GM12878 (cell line): ENCODE results near the gene LCOR. TPM values are rescaled to one million over a fixed set of nuclear protein-coding genes. Genes with fewer than 3 reads are reported as not detected.

Experiments used
- ATAC-seq: fragments of 200-7000 bp; cut with Tn5 transposase; 3 replicates; pipeline ENCODE4 v1.9.1; 2020; ENCODE audit warnings: mild to moderate bottlenecking, moderate library complexity
- BruUV-seq: library from RNA; stranded (reverse); fragments of 400-500 nt; replicated peaks from 2 replicates; lab custom pipeline; 2021; lab: Mats Ljungman, UMichigan
- CTCF ChIA-PET: fragments of 300-600 bp; sonication (Branson Sonifier 250); formaldehyde crosslinking; extraction: SDS; loops from one replicate; lab custom pipeline; 2021; ENCODE audit warnings: inconsistent platforms; lab: Yijun Ruan, JAX
- POLR2A ChIA-PET: fragments of 350-600 bp; formaldehyde crosslinking; extraction: SDS; loops from one replicate; lab custom pipeline; 2021; ENCODE audit warnings: inconsistent platforms; lab: Charles Lee
- RAD21 ChIA-PET: fragments of 300-600 bp; sonication (Branson Sonifier 250); formaldehyde crosslinking; loops from one replicate; lab custom pipeline; 2023; ENCODE audit warnings: antibody characterized with exemption; ENCODE audit not compliant: unreplicated experiment; lab: Charles Lee
- SMC1A ChIA-PET: fragments of 300-600 bp; sonication (Branson Sonifier 250); formaldehyde crosslinking; loops from one replicate; lab custom pipeline; 2023; ENCODE audit not compliant: unreplicated experiment, uncharacterized antibody; lab: Charles Lee
- DNase-seq: peaks from one replicate; pipeline ENCODE4 v3.0.0-alpha.2; 2011; ENCODE audit warnings: low read depth, low spot score
- FAIRE-seq: peaks from 3 replicates; lab custom pipeline; 2011; peaks lifted over from hg19 to GRCh38; lab: Jason Lieb, UNC
- H2AFZ ChIP-seq: 2 replicates; pipeline ENCODE4 v1.6.0; 2011; ENCODE audit warnings: low read depth, low read length, control low read depth; ENCODE audit not compliant: control insufficient read depth
- H3K27ac ChIP-seq: 2 replicates; pipeline ENCODE4 v1.5.1; 2011; ENCODE audit warnings: control low read depth; ENCODE audit not compliant: control insufficient read depth, insufficient read depth
- H3K27me3 ChIP-seq, 2 experiments: replicated peaks in 1 of 2; 2 replicates each; pipeline versions ENCODE4 v1.6.0 to v1.6.1; 2011; ENCODE audit warnings: low read length in 1 of 2; ENCODE audit not compliant: control insufficient read depth in 2 of 2, insufficient read depth in 2 of 2
- H3K36me3 ChIP-seq, 2 experiments: 2 replicates each; pipeline ENCODE4 v1.5.1; 2011; ENCODE audit warnings: low read length in 1 of 2; ENCODE audit not compliant: control insufficient read depth in 2 of 2, insufficient read depth in 2 of 2
- H3K4me1 ChIP-seq: 2 replicates; pipeline ENCODE4 v1.6.1; 2011; ENCODE audit warnings: mild to moderate bottlenecking, low read length, moderate library complexity, mixed read lengths; ENCODE audit not compliant: control insufficient read depth, insufficient read depth
- H3K4me2 ChIP-seq: 2 replicates; pipeline ENCODE4 v1.6.0; 2011; ENCODE audit warnings: control low read depth; ENCODE audit not compliant: control insufficient read depth, insufficient read depth
- H3K4me3 ChIP-seq: fragments of 200-600 bp; sonication (generic); 2 replicates; pipeline ENCODE4 v1.5.1; 2016
- H3K79me2 ChIP-seq: 2 replicates; pipeline ENCODE4 v1.6.0; 2011; ENCODE audit warnings: low read length; ENCODE audit not compliant: control insufficient read depth, insufficient read depth
- H3K9ac ChIP-seq: 2 replicates; pipeline ENCODE4 v1.8.0; 2011; ENCODE audit warnings: low read length, control low read depth, mixed read lengths; ENCODE audit not compliant: control insufficient read depth, insufficient read depth
- H3K9me3 ChIP-seq: replicated peaks from 3 replicates; pipeline ENCODE4 v1.5.1; 2011; ENCODE audit warnings: mild to moderate bottlenecking, low read length; ENCODE audit not compliant: control insufficient read depth, insufficient read depth
- H4K20me1 ChIP-seq: 2 replicates; pipeline ENCODE4 v1.6.0; 2011; ENCODE audit not compliant: control insufficient read depth, insufficient read depth
- CBX5 ChIP-seq: sonication (generic); IDR thresholded peaks from 2 replicates; pipeline ENCODE4 v1.6.1; 2016; ENCODE audit warnings: low read depth, moderate library complexity, mild to moderate bottlenecking, inconsistent platforms
- CREM ChIP-seq: IDR thresholded peaks from 2 replicates; pipeline ENCODE4 v1.6.1; 2014; ENCODE audit warnings: antibody characterized with exemption, low read depth
- EP300 ChIP-seq, 2 experiments: fragments of 150-350 bp in 1 of 2; IDR thresholded peaks; 2 replicates each; pipeline ENCODE4 v1.6.1; 2011 to 2012; ENCODE audit warnings: low read depth in 2 of 2, low read length in 2 of 2, borderline replicate concordance in 1 of 2, improper control_type of control experiment in 1 of 2, inconsistent platforms in 1 of 2; ENCODE audit not compliant: control insufficient read depth in 1 of 2
- HDGF ChIP-seq: fragments of 450-650 bp; IDR thresholded peaks from 2 replicates; pipeline ENCODE4 v1.6.1; 2016; ENCODE audit warnings: antibody characterized with exemption
- IKZF1 ChIP-seq: fragments of 450-650 bp; conservative IDR thresholded peaks from 2 replicates; pipeline ENCODE4 v1.6.1; 2017; ENCODE audit warnings: antibody characterized with exemption, mild to moderate bottlenecking
- IKZF2 ChIP-seq, 2 experiments: fragments of 450-650 bp; IDR thresholded peaks; 2 replicates each; pipeline ENCODE4 v1.6.1; 2017; ENCODE audit warnings: mild to moderate bottlenecking in 2 of 2, moderate library complexity in 2 of 2
- MYB ChIP-seq: fragments of 150-350 bp; IDR thresholded peaks from 2 replicates; pipeline ENCODE4 v1.6.1; 2014; ENCODE audit warnings: mild to moderate bottlenecking, low read depth, low read length, borderline replicate concordance
- NR2F1 ChIP-seq: fragments of 450-650 bp; conservative IDR thresholded peaks from 2 replicates; pipeline ENCODE4 v1.6.1; 2017; ENCODE audit warnings: mild to moderate bottlenecking
- RFX5 ChIP-seq: IDR thresholded peaks from 2 replicates; pipeline ENCODE4 v1.6.1; 2011; ENCODE audit warnings: low read depth, low read length, improper control_type of control experiment
- SMAD1 ChIP-seq: fragments of 450-650 bp; IDR thresholded peaks from 2 replicates; pipeline ENCODE4 v1.6.1; 2018; ENCODE audit warnings: mild to moderate bottlenecking, low read depth; ENCODE audit not compliant: partially characterized antibody
- SREBF2 ChIP-seq: IDR thresholded peaks from 2 replicates; pipeline ENCODE4 v1.6.1; 2012; ENCODE audit warnings: mild to moderate bottlenecking, low read length
- SRF ChIP-seq, 2 experiments: IDR thresholded peaks; 2 replicates each; pipeline ENCODE4 v1.6.1; 2011; ENCODE audit warnings: low read depth in 2 of 2, low read length in 2 of 2, mild to moderate bottlenecking in 1 of 2, moderate library complexity in 1 of 2
- WGBS: methylation state at CpG from one replicate; pipeline ENCODE4 v1.1.6; 2016; ENCODE audit warnings: low lambda C conversion rate; ENCODE audit not compliant: insufficient replicate concordance, insufficient coverage; ENCODE audit errors: missing lambda C conversion rate; 5-methylcytosine and 5-hydroxymethylcytosine counted together
- in situ Hi-C: fragments of 300-500 bp; cut with MboI; formaldehyde crosslinking; loops from 9 replicates; pipeline ENCODE4 v1.14.3; 2018; ENCODE audit warnings: mixed read lengths
- intact Hi-C: fragments of 100-400 bp; cut with micrococcal nuclease; formaldehyde crosslinking; loops from one replicate; pipeline ENCODE4 v1.14.2; 2022; ENCODE audit not compliant: unreplicated experiment
- polyA plus RNA-seq, 11 experiments: library from polyadenylated mRNA; depleted of rRNA in 4 of 11; unstranded in 6 of 11; stranded (reverse) in 5 of 11; fragments of >200 nt; fragmentation: Nextera tagmentation in 4 of 11; fragmentation: Illumina TruSeq in 1 of 11; extraction: Ambion mirVana in 4 of 11; extraction: Trizol in 1 of 11; gene quantifications; 1 replicate in 1 of 11; 2 replicates in 10 of 11; pipeline versions ENCODE4 v1.2.1 to v1.2.3, GENCODE V29; 2011 to 2016; ENCODE audit warnings: inconsistent platforms in 2 of 11, missing spikeins in 2 of 11, low read depth in 1 of 11
- total RNA-seq, 4 experiments: library from RNA; depleted of rRNA in 3 of 4; stranded (reverse); fragments of >200 nt in 3 of 4; fragmentation: Illumina TruSeq in 1 of 4; extraction: Trizol in 1 of 4; gene quantifications; 2 replicates each; pipeline versions ENCODE4 v1.2.1 to v1.2.3, GENCODE V29; 2013 to 2021
- TF ChIP-seq, protein P1 (sequence below), 3 experiments: IDR thresholded peaks in 2 of 3; conservative IDR thresholded peaks in 1 of 3; 2 replicates each; pipeline ENCODE4 v1.5.1; 2011; ENCODE audit warnings: low read depth in 3 of 3, low read length in 3 of 3, mild to moderate bottlenecking in 3 of 3, control low read depth in 2 of 3, moderate library complexity in 2 of 3, inconsistent platforms in 1 of 3, mixed read lengths in 1 of 3; ENCODE audit not compliant: control insufficient read depth in 2 of 3, insufficient read depth in 1 of 3; ENCODE audit errors: extremely low read depth in 1 of 3
- TF ChIP-seq, protein P2 (sequence below): IDR thresholded peaks from 2 replicates; pipeline ENCODE4 v1.6.1; 2011; ENCODE audit warnings: borderline replicate concordance, low read depth, mild to moderate bottlenecking, moderate library complexity, mixed read lengths, low read length; ENCODE audit not compliant: insufficient read depth; ENCODE audit errors: extremely low read length
- TF ChIP-seq, protein P3 (sequence below): fragments of 450-650 bp; IDR thresholded peaks from 2 replicates; pipeline ENCODE4 v1.6.1; 2016; ENCODE audit warnings: mild to moderate bottlenecking
- TF ChIP-seq, protein P4 (sequence below): fragments of 150-350 bp; IDR thresholded peaks from 2 replicates; pipeline ENCODE4 v1.6.1; 2016; ENCODE audit warnings: low read depth, low read length

LCOR gene
- total and polyA plus RNA-seq, 10 of the 15 experiments (the other 5 are each of a cell fraction or from before 2014, with no cell fraction given) = 1.6 to 22.0 (median 13.2) TPM

DNA sequence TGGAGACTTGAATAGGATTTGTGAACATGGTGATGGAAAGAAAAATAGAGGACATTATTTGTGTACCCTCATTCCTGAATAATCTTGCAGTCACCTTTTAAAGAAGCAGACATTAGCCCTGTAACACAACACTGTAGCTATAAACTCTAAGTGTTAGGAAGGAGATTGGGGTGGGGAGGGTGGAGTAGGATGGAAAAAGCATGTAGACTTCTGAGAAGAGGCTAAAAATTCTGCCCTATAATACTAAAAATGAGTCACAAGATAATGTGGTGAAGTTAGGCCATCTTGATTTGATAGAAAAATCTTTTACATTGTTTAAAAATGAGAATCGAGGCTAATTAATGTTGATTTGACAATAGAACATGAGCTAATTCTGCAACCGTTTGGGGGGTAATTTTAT is 128.8 kb downstream of the LCOR start (continued):
- TF ChIP-seq, protein P1, sequence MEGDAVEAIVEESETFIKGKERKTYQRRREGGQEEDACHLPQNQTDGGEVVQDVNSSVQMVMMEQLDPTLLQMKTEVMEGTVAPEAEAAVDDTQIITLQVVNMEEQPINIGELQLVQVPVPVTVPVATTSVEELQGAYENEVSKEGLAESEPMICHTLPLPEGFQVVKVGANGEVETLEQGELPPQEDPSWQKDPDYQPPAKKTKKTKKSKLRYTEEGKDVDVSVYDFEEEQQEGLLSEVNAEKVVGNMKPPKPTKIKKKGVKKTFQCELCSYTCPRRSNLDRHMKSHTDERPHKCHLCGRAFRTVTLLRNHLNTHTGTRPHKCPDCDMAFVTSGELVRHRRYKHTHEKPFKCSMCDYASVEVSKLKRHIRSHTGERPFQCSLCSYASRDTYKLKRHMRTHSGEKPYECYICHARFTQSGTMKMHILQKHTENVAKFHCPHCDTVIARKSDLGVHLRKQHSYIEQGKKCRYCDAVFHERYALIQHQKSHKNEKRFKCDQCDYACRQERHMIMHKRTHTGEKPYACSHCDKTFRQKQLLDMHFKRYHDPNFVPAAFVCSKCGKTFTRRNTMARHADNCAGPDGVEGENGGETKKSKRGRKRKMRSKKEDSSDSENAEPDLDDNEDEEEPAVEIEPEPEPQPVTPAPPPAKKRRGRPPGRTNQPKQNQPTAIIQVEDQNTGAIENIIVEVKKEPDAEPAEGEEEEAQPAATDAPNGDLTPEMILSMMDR (IDR thresholded peaks at IDR 0.05 in 2 of 3, conservative IDR thresholded peaks at IDR 0.05 in 1 of 3; ENCODE audit: control insufficient read depth in 2 of 3, extremely low read depth in 1 of 3, insufficient read depth in 1 of 3, low read depth in 3 of 3, low read length in 3 of 3) = no peak
- no peak for TF ChIP-seq IKZF2 (IDR thresholded peaks at IDR 0.05)
- TF ChIP-seq, all 136 proteins: peak for 0

DNA sequence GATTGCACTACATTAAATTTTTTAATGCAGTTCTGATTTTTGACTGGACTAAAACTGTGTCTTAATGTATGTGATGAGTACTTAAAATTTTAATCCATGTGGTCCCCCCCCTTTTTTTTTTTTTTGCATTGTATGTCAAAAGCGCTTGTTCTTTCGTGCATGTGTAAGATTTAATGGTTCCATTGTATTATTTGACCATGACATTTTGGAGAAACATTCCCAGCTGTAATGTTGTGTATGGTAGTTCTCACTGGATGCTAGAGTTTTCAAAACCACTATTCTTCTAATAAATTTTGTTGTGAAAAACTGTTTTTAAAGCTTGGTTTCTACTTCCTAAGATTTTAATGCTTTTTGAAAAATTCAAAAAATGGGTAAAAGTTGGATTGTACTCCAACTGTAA is 132.0 kb downstream of the LCOR start:
- H3K4me3 ChIP-seq = no peak overlapping the region
- intact Hi-C loops = no loop called here
- no peaks in the 10 kb centered on the region for H3K27me3 ChIP-seq
- H3K27ac ChIP-seq = no peak overlapping the region
- SMC1A ChIA-PET = interaction anchor here (1.3 kb wide), 1 partner anchor 20 kb away, joined by 6 read pairs; no protein-coding TSS in a partner anchor
- no TSS peak for BruUV-seq
- POLR2A ChIA-PET = no interaction called here
- 91% methylated on average over 2 of the region's 2 CpGs for WGBS
- no peak overlapping the region for H3K4me2 ChIP-seq
- H4K20me1 ChIP-seq = no peaks in the 10 kb centered on the region
- no peak for ATAC-seq
- H3K4me1 ChIP-seq = no peaks in the 10 kb centered on the region
- no peak overlapping the region for H3K9ac ChIP-seq
- CTCF ChIA-PET = interaction anchor here (1.9 kb wide), 1 partner anchor 73 kb away, joined by 4 read pairs; no protein-coding TSS in a partner anchor
- H3K9me3 ChIP-seq = no peaks in the 10 kb centered on the region
- in situ Hi-C loops = no loop called here
- RAD21 ChIA-PET = no interaction called here
- no peak for FAIRE-seq
- H3K79me2 ChIP-seq = no peaks in the 10 kb centered on the region
- DNase-seq = no peak
- H2AFZ ChIP-seq = no peak overlapping the region
- no peaks in the 10 kb centered on the region; a peak in 1 of 4 replicates for H3K36me3 ChIP-seq
- TF ChIP-seq SREBF2 (no peak), MYB (no peak), CREM (no peak), IKZF1 (no peak), EP300 (IDR thresholded peaks at IDR 0.05; ENCODE audit: borderline replicate concordance in 1 of 2, control insufficient read depth in 1 of 2, low read depth in 2 of 2, low read length in 2 of 2) (no peak), NR2F1 (no peak), SRF (IDR thresholded peaks at IDR 0.05; ENCODE audit: low read depth in 2 of 2, low read length in 2 of 2) (no peak), SMAD1 (no peak), CBX5 (no peak), HDGF (no peak), RFX5 (no peak)
- TF ChIP-seq, protein P2, sequence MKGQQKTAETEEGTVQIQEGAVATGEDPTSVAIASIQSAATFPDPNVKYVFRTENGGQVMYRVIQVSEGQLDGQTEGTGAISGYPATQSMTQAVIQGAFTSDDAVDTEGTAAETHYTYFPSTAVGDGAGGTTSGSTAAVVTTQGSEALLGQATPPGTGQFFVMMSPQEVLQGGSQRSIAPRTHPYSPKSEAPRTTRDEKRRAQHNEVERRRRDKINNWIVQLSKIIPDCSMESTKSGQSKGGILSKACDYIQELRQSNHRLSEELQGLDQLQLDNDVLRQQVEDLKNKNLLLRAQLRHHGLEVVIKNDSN = no peak
- TF ChIP-seq, protein P3, sequence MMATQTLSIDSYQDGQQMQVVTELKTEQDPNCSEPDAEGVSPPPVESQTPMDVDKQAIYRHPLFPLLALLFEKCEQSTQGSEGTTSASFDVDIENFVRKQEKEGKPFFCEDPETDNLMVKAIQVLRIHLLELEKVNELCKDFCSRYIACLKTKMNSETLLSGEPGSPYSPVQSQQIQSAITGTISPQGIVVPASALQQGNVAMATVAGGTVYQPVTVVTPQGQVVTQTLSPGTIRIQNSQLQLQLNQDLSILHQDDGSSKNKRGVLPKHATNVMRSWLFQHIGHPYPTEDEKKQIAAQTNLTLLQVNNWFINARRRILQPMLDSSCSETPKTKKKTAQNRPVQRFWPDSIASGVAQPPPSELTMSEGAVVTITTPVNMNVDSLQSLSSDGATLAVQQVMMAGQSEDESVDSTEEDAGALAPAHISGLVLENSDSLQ = no peak
- TF ChIP-seq, protein P4, sequence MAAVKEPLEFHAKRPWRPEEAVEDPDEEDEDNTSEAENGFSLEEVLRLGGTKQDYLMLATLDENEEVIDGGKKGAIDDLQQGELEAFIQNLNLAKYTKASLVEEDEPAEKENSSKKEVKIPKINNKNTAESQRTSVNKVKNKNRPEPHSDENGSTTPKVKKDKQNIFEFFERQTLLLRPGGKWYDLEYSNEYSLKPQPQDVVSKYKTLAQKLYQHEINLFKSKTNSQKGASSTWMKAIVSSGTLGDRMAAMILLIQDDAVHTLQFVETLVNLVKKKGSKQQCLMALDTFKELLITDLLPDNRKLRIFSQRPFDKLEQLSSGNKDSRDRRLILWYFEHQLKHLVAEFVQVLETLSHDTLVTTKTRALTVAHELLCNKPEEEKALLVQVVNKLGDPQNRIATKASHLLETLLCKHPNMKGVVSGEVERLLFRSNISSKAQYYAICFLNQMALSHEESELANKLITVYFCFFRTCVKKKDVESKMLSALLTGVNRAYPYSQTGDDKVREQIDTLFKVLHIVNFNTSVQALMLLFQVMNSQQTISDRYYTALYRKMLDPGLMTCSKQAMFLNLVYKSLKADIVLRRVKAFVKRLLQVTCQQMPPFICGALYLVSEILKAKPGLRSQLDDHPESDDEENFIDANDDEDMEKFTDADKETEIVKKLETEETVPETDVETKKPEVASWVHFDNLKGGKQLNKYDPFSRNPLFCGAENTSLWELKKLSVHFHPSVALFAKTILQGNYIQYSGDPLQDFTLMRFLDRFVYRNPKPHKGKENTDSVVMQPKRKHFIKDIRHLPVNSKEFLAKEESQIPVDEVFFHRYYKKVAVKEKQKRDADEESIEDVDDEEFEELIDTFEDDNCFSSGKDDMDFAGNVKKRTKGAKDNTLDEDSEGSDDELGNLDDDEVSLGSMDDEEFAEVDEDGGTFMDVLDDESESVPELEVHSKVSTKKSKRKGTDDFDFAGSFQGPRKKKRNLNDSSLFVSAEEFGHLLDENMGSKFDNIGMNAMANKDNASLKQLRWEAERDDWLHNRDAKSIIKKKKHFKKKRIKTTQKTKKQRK = no peak
